ENCODE data around the gene DNAJC4.

DNA sequence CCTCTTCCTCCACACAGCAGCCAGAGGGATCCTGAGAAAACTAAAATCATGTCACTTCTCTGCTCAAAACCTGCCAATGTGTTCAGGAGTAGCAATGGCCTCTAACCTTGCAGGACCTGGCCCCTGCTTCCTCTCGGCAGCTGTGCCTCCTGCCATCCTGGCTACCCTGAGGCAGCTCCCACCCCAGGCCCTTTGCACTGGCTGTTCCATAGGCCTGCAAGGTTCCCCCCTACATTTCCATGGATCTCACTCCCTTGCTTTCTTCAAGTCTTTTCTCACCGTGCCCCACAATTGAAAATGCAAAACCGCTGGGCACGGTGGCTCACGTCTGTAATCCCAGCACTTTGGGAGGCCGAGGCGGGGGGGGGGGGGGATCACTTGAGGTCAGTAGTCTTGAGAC, 46.5 kb upstream of the DNAJC4 start:
- TF ChIP-seq MXI1 (conservative IDR thresholded peaks at IDR 0.05; ENCODE audit: poor library complexity, severe bottlenecking) (no peak), TAF1 (IDR thresholded peaks at IDR 0.05; ENCODE audit: low read depth) (no peak), RAD21 (conservative IDR thresholded peaks at IDR 0.05) (no peak), POLR2AphosphoS5 (IDR thresholded peaks at IDR 0.05) (no peak)
- TF ChIP-seq, protein P1, sequence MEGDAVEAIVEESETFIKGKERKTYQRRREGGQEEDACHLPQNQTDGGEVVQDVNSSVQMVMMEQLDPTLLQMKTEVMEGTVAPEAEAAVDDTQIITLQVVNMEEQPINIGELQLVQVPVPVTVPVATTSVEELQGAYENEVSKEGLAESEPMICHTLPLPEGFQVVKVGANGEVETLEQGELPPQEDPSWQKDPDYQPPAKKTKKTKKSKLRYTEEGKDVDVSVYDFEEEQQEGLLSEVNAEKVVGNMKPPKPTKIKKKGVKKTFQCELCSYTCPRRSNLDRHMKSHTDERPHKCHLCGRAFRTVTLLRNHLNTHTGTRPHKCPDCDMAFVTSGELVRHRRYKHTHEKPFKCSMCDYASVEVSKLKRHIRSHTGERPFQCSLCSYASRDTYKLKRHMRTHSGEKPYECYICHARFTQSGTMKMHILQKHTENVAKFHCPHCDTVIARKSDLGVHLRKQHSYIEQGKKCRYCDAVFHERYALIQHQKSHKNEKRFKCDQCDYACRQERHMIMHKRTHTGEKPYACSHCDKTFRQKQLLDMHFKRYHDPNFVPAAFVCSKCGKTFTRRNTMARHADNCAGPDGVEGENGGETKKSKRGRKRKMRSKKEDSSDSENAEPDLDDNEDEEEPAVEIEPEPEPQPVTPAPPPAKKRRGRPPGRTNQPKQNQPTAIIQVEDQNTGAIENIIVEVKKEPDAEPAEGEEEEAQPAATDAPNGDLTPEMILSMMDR (IDR thresholded peaks at IDR 0.05; ENCODE audit: poor library complexity, severe bottlenecking): no peak

Data from neural cell (in vitro differentiated cells).